ENCODE measurements around the gene ELAVL2. TPM values are rescaled to one million over a fixed set of nuclear protein-coding genes. Genes with fewer than 3 reads are reported as not detected.
A peak's percentile ranks its signal among the peaks of the same experiment; 100 is the strongest.

ELAVL2 gene
- total RNA-seq, 4 donors from 2014 or later: 0.13 to 0.62 (median 0.25) TPM; not detected in 1

DNA sequence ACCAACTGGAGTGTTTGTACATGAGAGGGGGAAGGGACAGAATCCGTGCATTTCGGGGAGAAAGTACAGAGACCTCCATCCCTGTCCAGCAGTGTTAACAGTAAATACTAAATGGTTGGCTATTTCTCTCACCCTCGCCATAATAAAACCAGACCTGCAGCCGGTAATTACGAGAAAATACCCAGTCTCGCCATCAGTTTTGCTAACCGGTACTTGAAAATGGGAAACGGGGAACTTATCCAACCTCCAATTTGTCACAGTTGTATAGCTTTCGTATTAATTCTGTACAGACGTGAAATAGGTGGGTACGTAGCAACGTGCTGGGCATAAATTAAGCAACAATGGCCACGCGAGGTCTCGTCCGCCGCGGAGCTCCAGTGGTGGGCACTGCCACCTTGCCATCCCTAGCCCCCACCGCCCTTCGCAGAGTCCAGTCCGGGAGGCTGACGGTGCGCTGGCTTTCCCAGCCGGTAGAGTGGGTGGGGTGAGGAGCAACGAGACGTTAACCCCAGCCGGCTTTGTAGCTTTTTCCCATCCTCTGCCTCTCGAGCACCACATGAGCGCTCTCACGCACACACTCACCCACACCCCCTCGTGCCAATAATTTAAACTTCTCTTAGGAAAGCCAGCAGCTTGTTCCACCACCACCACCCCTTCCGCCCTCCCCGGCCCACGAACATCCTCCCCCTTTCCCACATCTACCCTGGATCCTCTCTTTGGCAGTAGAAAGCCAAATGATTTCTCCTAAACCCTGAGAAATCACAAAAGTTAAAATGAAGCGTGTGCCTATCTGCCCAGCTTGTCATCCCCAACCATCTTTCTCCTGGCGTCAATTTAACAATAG is 1.8 kb downstream of the ELAVL2 start:
- TF ChIP-seq EP300 (IDR thresholded peaks at IDR 0.05): no peak
- TF ChIP-seq POLR2A (IDR thresholded peaks at IDR 0.05): no peak
- TF ChIP-seq, protein P1, sequence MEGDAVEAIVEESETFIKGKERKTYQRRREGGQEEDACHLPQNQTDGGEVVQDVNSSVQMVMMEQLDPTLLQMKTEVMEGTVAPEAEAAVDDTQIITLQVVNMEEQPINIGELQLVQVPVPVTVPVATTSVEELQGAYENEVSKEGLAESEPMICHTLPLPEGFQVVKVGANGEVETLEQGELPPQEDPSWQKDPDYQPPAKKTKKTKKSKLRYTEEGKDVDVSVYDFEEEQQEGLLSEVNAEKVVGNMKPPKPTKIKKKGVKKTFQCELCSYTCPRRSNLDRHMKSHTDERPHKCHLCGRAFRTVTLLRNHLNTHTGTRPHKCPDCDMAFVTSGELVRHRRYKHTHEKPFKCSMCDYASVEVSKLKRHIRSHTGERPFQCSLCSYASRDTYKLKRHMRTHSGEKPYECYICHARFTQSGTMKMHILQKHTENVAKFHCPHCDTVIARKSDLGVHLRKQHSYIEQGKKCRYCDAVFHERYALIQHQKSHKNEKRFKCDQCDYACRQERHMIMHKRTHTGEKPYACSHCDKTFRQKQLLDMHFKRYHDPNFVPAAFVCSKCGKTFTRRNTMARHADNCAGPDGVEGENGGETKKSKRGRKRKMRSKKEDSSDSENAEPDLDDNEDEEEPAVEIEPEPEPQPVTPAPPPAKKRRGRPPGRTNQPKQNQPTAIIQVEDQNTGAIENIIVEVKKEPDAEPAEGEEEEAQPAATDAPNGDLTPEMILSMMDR (IDR thresholded peaks at IDR 0.05): no peak
- TF ChIP-seq POLR2AphosphoS5 (IDR thresholded peaks at IDR 0.05): no peak
- no peak for ATAC-seq
- peaks cover 100% of the 10 kb centered on the region for H3K27me3 ChIP-seq
- peak overlapping the region in 1 of 2 donors; percentile 41 for H3K4me3 ChIP-seq
- 6 to 7% methylated on average over 10 to 25 of the region's 36 CpGs for WGBS, 2 donors (ENCODE audit: low coverage in 1 of 2)
- H3K9me3 ChIP-seq: no peaks in the 10 kb centered on the region
- H3K36me3 ChIP-seq: no peaks in the 10 kb centered on the region
- no peak overlapping the region for H3K27ac ChIP-seq
- peaks cover 0 to 51% (median 10%) of the 10 kb centered on the region in 3 donors for H3K4me1 ChIP-seq

DNA sequence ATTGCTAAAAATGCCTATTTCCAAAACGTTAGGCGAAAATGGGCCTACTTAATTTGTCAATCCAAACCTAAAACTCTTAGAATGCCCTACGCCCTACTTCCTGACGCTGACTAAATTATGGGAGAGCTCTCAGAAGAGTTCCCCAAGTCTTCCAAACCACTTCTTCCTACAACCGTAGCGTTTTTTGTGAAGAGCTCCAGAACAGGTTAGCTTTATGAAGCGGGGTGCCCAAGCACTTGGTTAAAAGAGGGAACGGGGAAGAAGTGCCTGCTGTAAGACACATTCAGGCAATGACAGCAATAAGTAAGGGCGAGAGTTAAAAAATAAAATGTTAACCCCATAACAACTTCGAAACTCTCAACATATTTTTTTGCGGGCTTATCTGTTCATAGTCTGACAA is 2.8 kb downstream of the ELAVL2 start:
- Histone ChIP-seq H3K36me3 (no peaks in the 10 kb centered on the region), H3K4me1 (peaks cover 0 to 51% (median 10%) of the 10 kb centered on the region in 3 donors), H3K4me3 (no peak overlapping the region), H3K27ac (no peak overlapping the region), H3K27me3 (peaks cover 100% of the 10 kb centered on the region), H3K9me3 (no peaks in the 10 kb centered on the region)
- no peak for ATAC-seq
- 38 to 63% methylated on average over 6 to 9 of the region's 11 CpGs for WGBS, 2 donors (ENCODE audit: low coverage in 1 of 2)
- TF ChIP-seq EP300 (IDR thresholded peaks at IDR 0.05) (no peak), POLR2AphosphoS5 (IDR thresholded peaks at IDR 0.05) (no peak), POLR2A (IDR thresholded peaks at IDR 0.05) (no peak)
- TF ChIP-seq, protein P1 (IDR thresholded peaks at IDR 0.05): no peak

DNA sequence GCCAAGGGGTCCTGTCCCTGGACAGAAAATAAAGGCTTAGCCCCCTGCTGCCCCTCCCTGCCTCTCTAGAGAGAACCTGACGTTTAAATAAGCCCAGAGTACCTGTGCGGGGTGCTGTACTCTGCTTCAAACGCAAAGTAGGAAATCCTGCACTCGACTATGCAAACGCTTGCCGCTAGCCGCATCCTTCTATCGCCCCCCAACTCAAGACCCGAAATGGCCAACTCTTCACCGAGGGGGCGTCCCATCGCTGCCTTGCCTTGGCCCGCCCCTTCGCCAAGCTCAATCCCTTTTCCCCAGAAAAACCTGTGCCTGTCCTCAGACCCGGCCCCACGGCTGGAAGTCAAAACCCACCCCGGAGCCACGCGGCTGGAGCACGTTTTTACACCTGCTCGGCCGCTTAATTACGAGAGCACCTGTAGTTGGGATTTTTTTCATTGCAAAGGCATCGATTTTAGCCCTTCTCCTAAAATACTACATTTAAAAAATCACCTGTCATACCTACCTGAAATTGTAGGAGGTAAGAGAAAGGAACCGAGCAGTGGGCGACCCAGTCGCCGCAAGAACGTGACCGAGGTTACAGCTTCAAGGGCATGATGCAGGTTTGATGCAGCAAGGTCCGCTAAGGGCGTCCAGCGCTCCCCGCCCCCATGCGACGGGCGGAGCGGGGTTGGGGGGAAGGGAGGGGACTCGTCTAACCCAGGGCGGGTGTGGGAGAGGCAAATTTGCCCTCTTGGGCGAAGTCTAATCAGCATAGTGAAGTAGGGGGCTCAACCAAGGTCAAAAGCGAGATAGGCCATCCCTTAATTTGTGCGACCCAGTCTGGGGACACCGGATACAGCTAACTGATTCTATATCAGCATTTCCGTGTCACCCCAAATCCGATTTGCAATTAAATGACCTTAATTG is 3.5 kb downstream of the ELAVL2 start:
- 3 to 9% methylated on average over 17 to 23 of the region's 46 CpGs for WGBS, 2 donors (ENCODE audit: low coverage in 1 of 2)
- Histone ChIP-seq H3K4me3 (peak overlapping the region in 1 of 2 donors; percentile 59), H3K9me3 (no peaks in the 10 kb centered on the region), H3K36me3 (no peaks in the 10 kb centered on the region), H3K27ac (no peak overlapping the region), H3K4me1 (peaks cover 0 to 51% (median 10%) of the 10 kb centered on the region in 3 donors), H3K27me3 (peaks cover 94% of the 10 kb centered on the region)
- TF ChIP-seq EP300 (IDR thresholded peaks at IDR 0.05) (no peak), POLR2A (IDR thresholded peaks at IDR 0.05) (no peak), POLR2AphosphoS5 (IDR thresholded peaks at IDR 0.05) (no peak)
- TF ChIP-seq, protein P1 (IDR thresholded peaks at IDR 0.05): no peak
- ATAC-seq: no peak

DNA sequence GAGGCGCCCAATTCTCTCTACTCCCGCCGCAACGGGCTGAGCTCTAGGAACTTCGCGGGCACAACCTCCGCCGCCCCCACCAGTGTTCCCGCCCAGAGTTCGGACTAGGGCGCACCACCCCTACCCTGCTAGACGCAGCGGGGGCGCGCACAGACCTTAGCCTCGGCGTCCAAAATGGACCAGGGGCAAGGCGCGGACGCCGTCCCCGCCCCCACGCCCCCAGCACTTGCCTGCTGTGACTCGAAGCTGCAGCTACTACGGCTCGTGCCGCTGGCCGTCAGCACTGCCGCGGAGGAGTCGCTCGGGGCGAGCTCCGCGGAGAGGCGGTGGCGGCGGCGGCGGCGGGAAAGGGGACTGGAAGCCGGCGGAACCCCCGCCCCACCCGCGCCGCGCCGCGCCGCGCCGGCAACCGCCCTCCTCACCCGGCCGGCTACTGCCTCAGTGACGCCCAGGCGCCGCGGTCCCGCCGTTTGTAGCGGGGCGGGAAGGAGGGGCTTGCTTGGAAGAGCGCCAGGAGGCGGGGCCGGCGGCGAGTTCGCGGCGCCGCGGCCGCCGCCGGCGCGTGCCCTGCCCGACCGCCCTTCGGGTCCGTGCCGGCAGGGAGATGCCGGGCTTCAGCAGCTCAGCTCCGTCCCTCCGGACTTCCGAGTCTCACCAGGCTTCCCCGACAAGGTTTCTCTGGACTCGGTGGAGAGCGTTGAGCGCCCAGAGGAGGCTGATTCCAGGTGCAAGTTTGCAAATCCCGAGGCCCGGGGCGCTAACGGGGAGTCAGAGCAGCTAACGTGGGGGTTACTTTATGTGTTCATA is 4.5 kb downstream of the ELAVL2 start:
- ATAC-seq: peak; percentile 23
- H3K4me1 ChIP-seq: peaks cover 0 to 48% (median 10%) of the 10 kb centered on the region in 3 donors
- peaks cover 85% of the 10 kb centered on the region for H3K27me3 ChIP-seq
- H3K4me3 ChIP-seq: peak overlapping the region; percentile 30 to 59
- TF ChIP-seq POLR2AphosphoS5 (IDR thresholded peaks at IDR 0.05): no peak
- no peak for TF ChIP-seq POLR2A (IDR thresholded peaks at IDR 0.05)
- TF ChIP-seq EP300 (IDR thresholded peaks at IDR 0.05): no peak
- TF ChIP-seq, protein P1 (IDR thresholded peaks at IDR 0.05): no peak
- no peaks in the 10 kb centered on the region for H3K9me3 ChIP-seq
- no peaks in the 10 kb centered on the region for H3K36me3 ChIP-seq
- no peak overlapping the region for H3K27ac ChIP-seq
- 0% methylated on average over 6 of the region's 97 CpGs; no CpG with 5 or more reads in 1 of the 2 donors for WGBS, 2 donors (ENCODE audit: low coverage in 1 of 2)
